Fibroblast of lung (primary cell): ENCODE results near the gene TAS2R9.

Source experiments
- EZH2 ChIP-seq: IDR thresholded peaks from 2 replicates; pipeline ENCODE4 v1.5.1; 2012; ENCODE audit warnings: low read length, control low read depth, mild to moderate bottlenecking; ENCODE audit errors: missing control alignments
- TF ChIP-seq, protein P1 (sequence below), 2 donors: IDR thresholded peaks in 1 of 2; conservative IDR thresholded peaks in 1 of 2; 1 replicate in 1 of 2; 2 replicates in 1 of 2; pipeline ENCODE4 v1.5.1; 2011 to 2012; ENCODE audit warnings: low read length in 2 of 2, control low read depth in 1 of 2, inconsistent platforms in 1 of 2, low read depth in 1 of 2, mild to moderate bottlenecking in 1 of 2

GRCh38 chr12:10838461-10838860 is 28.5 kb upstream of the TAS2R9 start:
- TF ChIP-seq, protein P1, sequence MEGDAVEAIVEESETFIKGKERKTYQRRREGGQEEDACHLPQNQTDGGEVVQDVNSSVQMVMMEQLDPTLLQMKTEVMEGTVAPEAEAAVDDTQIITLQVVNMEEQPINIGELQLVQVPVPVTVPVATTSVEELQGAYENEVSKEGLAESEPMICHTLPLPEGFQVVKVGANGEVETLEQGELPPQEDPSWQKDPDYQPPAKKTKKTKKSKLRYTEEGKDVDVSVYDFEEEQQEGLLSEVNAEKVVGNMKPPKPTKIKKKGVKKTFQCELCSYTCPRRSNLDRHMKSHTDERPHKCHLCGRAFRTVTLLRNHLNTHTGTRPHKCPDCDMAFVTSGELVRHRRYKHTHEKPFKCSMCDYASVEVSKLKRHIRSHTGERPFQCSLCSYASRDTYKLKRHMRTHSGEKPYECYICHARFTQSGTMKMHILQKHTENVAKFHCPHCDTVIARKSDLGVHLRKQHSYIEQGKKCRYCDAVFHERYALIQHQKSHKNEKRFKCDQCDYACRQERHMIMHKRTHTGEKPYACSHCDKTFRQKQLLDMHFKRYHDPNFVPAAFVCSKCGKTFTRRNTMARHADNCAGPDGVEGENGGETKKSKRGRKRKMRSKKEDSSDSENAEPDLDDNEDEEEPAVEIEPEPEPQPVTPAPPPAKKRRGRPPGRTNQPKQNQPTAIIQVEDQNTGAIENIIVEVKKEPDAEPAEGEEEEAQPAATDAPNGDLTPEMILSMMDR (conservative IDR thresholded peaks at IDR 0.05 in 1 of 2, IDR thresholded peaks at IDR 0.05 in 1 of 2; ENCODE audit: low read depth in 1 of 2, low read length in 2 of 2), result no peak
- no peak for TF ChIP-seq EZH2
